Measurements from ENCODE around the gene CCDC136.

CCDC136 gene

GRCh38 chr7:128852537-128853254 lies 60.9 kb downstream of the CCDC136 start (continued):
- TF ChIP-seq PATZ1 (CRISPR knock-in tag; IDR thresholded peaks at IDR 0.05; ENCODE audit: borderline replicate concordance) (no peak), TCF4 (CRISPR knock-in tag; IDR thresholded peaks at IDR 0.05; ENCODE audit: borderline replicate concordance) (no peak), ZFP3 (CRISPR knock-in tag; IDR thresholded peaks at IDR 0.05) (no peak), ZC3H10 (CRISPR knock-in tag; IDR thresholded peaks at IDR 0.05) (no peak)

GRCh38 chr7:128853799-128854198 lies 62.0 kb downstream of the CCDC136 start:
- ATAC-seq: no peak
- no peak for TF ChIP-seq ZNF70 (CRISPR knock-in tag; IDR thresholded peaks at IDR 0.05)
- TF ChIP-seq ZC3H10 (CRISPR knock-in tag; IDR thresholded peaks at IDR 0.05): no peak
- no peak for TF ChIP-seq SNAI2 (CRISPR knock-in tag; IDR thresholded peaks at IDR 0.05)
- no peak for TF ChIP-seq ZNF565 (CRISPR knock-in tag; conservative IDR thresholded peaks at IDR 0.05; ENCODE audit: low read depth)
- TF ChIP-seq PATZ1 (CRISPR knock-in tag; IDR thresholded peaks at IDR 0.05; ENCODE audit: borderline replicate concordance): no peak
- no peak for TF ChIP-seq CSRNP3 (CRISPR knock-in tag; IDR thresholded peaks at IDR 0.05)
- TF ChIP-seq ARNTL (CRISPR knock-in tag; IDR thresholded peaks at IDR 0.05; ENCODE audit: borderline replicate concordance, low read depth): no peak
- no peak for TF ChIP-seq POU6F1 (CRISPR knock-in tag; IDR thresholded peaks at IDR 0.05; ENCODE audit: borderline replicate concordance, low read depth)
- TF ChIP-seq CSDC2 (CRISPR knock-in tag; IDR thresholded peaks at IDR 0.05): no peak
- TF ChIP-seq ZFP30 (CRISPR knock-in tag; IDR thresholded peaks at IDR 0.05): no peak

GRCh38 chr7:128854396-128854795 lies 62.6 kb downstream of the CCDC136 start:
- ATAC-seq: no peak
- TF ChIP-seq CREB5 (CRISPR knock-in tag; IDR thresholded peaks at IDR 0.05; ENCODE audit: low read depth): no peak

- TF ChIP-seq PPARA (CRISPR knock-in tag; IDR thresholded peaks at IDR 0.05; ENCODE audit: borderline replicate concordance) (no peak), PATZ1 (CRISPR knock-in tag; IDR thresholded peaks at IDR 0.05; ENCODE audit: borderline replicate concordance) (no peak), ESRRG (CRISPR knock-in tag; IDR thresholded peaks at IDR 0.05) (no peak), ARNTL (CRISPR knock-in tag; IDR thresholded peaks at IDR 0.05; ENCODE audit: borderline replicate concordance, low read depth) (no peak), ZC3H10 (CRISPR knock-in tag; IDR thresholded peaks at IDR 0.05) (no peak)
- no peak for ATAC-seq
Observed at GRCh38 chr7:128855559-128855958, 63.8 kb downstream of the CCDC136 start.

Data from SK-N-SH treated with all-trans-retinoic acid at 6 μM for 48 hours (cell line).